HFF-Myc (cell line): Measurements from ENCODE around the gene C6orf47.

ENCODE experiments used
- DNase-seq: peaks from one replicate; pipeline ENCODE4 v3.0.0-alpha.2; 2011; ENCODE audit warnings: low read depth; ENCODE audit errors: extremely low read depth
- H3K4me3 ChIP-seq: replicated peaks from 2 replicates; pipeline ENCODE4 v1.5.1; 2011; ENCODE audit warnings: low read depth, mild to moderate bottlenecking, control low read depth, low read length
- TF ChIP-seq, protein P1 (sequence below): IDR thresholded peaks from 2 replicates; pipeline ENCODE4 v1.5.1; 2012; ENCODE audit warnings: mild to moderate bottlenecking, low read depth, low read length, control low read depth; ENCODE audit errors: missing control alignments

Gene C6orf47

DNA sequence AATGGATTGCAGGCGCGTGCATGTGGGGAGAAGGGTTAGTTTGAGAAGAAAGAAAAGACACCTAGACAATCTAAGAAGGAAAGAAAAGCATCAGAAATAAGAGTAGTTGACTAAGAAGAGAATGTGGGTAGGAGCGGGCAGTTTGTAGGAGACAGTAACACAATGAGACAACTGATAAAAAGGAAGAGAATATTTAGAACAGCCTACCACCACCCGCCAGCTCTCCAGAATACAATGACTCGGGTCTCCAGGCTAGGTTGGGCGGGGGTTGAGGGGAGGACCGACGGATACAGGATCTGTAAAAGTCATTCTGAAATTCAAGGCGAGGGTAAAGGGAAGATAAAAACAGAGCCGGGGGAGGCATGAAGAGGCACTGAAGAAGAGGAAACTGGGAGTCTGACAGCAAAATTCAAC lies 41.8 kb upstream of the C6orf47 start:
- DNase-seq = no peak
- TF ChIP-seq, protein P1, sequence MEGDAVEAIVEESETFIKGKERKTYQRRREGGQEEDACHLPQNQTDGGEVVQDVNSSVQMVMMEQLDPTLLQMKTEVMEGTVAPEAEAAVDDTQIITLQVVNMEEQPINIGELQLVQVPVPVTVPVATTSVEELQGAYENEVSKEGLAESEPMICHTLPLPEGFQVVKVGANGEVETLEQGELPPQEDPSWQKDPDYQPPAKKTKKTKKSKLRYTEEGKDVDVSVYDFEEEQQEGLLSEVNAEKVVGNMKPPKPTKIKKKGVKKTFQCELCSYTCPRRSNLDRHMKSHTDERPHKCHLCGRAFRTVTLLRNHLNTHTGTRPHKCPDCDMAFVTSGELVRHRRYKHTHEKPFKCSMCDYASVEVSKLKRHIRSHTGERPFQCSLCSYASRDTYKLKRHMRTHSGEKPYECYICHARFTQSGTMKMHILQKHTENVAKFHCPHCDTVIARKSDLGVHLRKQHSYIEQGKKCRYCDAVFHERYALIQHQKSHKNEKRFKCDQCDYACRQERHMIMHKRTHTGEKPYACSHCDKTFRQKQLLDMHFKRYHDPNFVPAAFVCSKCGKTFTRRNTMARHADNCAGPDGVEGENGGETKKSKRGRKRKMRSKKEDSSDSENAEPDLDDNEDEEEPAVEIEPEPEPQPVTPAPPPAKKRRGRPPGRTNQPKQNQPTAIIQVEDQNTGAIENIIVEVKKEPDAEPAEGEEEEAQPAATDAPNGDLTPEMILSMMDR = no peak
- H3K4me3 ChIP-seq = peak overlapping the region; percentile 66

DNA sequence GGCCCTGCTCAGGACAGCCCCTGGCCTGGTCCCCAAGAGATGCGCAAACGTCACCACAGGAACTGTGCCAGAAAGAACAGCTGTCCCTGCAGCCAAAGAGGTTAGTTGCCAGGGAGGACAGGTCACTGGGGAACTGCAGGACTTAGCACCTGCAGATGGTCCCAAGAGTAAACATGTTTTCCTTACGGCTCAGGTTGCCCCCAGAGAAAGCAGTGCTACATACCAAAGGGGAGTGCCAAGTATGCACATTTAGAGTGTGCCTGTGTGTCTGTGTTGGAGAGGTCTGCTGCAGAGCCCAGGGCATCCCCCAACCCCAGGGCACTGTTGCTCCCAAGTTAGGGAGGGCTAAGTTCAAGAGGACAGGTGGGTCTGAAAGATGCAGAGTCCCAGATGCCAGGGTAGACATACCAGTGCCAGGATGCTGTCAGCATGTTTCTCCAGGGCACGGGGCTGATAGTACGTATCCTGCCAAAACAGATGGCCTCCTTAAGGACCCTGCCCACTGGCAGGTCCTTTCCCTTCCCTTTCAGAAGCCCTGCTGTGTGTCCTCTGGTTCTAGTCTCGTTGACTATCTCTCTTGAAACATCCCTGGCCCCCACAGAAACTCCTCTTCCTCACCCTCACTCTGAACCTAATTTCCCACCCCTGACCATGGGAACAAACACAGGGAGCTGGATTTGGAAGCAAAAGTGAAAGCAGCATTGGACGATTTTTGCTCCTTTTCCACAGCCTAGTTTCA lies 41.3 kb upstream of the C6orf47 start:
- DNase-seq = no peak
- peak overlapping the region; percentile 66 for H3K4me3 ChIP-seq
- TF ChIP-seq, protein P1 = no peak

DNA sequence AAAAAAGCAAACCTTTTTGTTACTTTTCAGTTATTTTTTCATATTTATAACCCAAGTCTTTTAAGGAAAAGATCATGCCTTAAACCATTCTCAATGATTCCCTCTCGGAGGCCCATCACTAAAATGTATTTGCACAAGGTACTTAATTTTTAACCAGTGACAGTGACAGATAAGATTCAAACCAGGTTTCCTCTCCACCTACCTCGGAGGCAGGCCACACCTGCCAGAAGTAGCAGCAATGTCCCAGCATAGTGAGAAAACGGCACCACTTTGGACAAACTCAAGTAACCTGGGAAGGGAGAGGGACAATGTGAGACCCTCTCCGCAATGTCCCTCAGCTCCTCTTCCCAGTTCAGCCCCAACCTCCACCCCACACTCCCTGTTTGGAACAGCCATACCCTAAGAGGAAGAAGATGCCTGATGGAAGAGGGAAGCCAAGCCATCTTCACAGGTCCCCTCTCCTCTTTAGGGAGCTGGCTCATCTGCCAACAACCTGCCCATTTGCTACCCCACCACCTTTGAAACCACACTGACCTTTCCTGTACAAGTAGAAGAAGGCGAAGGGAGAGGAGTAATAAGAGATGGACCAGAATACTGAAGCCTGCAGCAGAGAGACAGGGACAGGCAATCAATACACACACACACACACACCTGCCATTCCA lies 40.3 kb upstream of the C6orf47 start:
- H3K4me3 ChIP-seq = no peak overlapping the region
- TF ChIP-seq, protein P1 = no peak
- DNase-seq = no peak

DNA sequence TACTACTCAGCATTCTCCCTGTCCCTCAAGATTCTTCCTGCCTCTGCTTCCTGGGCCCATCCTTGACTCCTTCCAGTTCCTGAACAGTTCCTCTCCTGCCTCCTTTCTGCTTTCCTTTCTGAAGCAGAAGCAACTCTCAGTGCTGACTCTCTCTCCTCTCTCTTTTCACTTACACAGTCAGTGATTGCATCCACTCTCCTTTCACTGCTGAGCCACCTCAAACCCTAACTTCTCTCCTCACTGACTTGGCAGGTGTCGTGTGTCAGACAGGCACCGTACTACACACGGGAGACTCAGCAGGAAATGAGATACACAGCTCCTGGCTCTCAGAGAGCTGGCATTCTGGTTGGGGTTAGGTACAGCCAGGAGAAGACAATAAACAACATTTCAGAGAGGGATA lies 37.0 kb upstream of the C6orf47 start:
- TF ChIP-seq, protein P1 = no peak
- H3K4me3 ChIP-seq = no peak overlapping the region
- no peak for DNase-seq

DNA sequence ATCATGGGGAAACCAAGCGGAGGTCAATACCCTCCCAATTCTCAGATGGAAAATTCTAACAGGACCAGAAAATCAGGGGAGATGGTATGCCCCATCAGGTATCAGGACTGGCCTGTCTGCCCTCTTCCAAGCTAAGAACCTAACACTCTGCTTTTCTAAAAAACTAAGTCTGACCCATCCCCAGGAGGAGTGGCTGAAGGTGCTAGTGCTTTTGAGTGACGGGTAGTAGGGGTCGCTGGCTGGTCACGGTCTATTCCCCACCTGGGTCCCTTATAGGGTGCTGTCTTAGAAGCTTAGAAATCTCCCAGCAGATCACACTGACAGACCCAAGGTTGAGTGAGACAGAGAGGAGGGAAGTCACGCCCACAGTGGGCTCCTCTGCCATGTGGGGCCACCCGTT lies 33.0 kb upstream of the C6orf47 start:
- TF ChIP-seq, protein P1 = no peak
- H3K4me3 ChIP-seq = no peak overlapping the region
- no peak for DNase-seq

DNA sequence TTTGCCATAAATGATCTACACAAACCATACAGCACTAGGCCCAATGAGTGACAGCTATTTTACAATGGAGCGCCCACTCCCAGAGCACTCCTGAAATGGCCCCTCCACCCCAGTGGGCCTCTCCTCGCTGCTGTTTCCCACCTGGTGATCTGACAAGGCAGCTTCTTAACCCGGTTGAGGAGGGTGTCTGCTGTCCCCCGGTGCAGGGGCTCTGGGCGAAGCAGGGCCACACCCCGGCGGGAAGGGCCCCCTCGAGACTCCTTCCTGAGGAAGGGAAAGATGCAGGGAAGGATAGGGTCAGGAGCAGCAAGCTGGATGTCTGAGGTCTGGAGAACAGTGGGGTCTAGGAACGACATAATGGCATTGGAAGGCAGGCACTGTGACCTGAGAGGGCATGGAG lies 32.3 kb upstream of the C6orf47 start:
- DNase-seq = no peak

More for the DNA sequence above, 32.3 kb upstream of the C6orf47 start:
- TF ChIP-seq, protein P1 = no peak
- H3K4me3 ChIP-seq = no peak overlapping the region
